Fibroblast of skin of back (primary cell): Measurements from ENCODE around the gene VWA5B1. TPM values are rescaled to one million over a fixed set of nuclear protein-coding genes. Genes with fewer than 3 reads are reported as not detected.
A peak's percentile ranks its signal among the peaks of the same experiment; 100 is the strongest.
"Not testable (repeated sequence)": the region's sequence is repeated elsewhere in the genome, so short reads cannot be mapped to it uniquely, and the experiment has no call there.

Source experiments
- DNase-seq: peaks from one replicate; pipeline ENCODE4 v3.0.0-alpha.2; 2013
- polyA plus RNA-seq, 2 experiments: library from polyadenylated mRNA; unstranded; fragments of 120-200 nt; gene quantifications; one replicate each; pipeline ENCODE4 v1.2.1, GENCODE V29; 2013; ENCODE audit not compliant: insufficient read length in 2 of 2

VWA5B1 gene
- polyA plus RNA-seq (2013, experiment 1 of 2; ENCODE audit: insufficient read length): not detected
- not detected for polyA plus RNA-seq (2013, experiment 2 of 2; ENCODE audit: insufficient read length)

- DNase-seq: peak; percentile 11
Observed at GRCh38 chr1:20290624-20291597, at the start of gene VWA5B1. Gene VWA5B1 (plus strand): TSS chr1:20290875. CDS start chr1:20310602, 19,727 bp downstream.

- DNase-seq: no peak
Observed at GRCh38 chr1:20242890-20243479, 47.7 kb upstream of the VWA5B1 start.

GRCh38 chr1:20248971-20249612, 41.6 kb upstream of the VWA5B1 start:
- DNase-seq: no peak

- DNase-seq: peak; percentile 24
Observed at GRCh38 chr1:20250340-20250989, 40.2 kb upstream of the VWA5B1 start.

- DNase-seq: no peak
Observed at GRCh38 chr1:20252587-20252986, 38.1 kb upstream of the VWA5B1 start.

- peak; percentile 47 for DNase-seq
Observed at GRCh38 chr1:20255666-20256065, 35.0 kb upstream of the VWA5B1 start.

- no peak for DNase-seq
Observed at GRCh38 chr1:20259646-20260045, 31.0 kb upstream of the VWA5B1 start.

- DNase-seq: no peak
Observed at GRCh38 chr1:20261095-20261494, 29.6 kb upstream of the VWA5B1 start.

- no peak for DNase-seq
Observed at GRCh38 chr1:20262810-20263534, 27.7 kb upstream of the VWA5B1 start.

GRCh38 chr1:20265250-20265649, 25.4 kb upstream of the VWA5B1 start:
- DNase-seq: no peak

GRCh38 chr1:20266141-20266540, 24.5 kb upstream of the VWA5B1 start:
- no peak for DNase-seq

GRCh38 chr1:20266642-20267041, 24.0 kb upstream of the VWA5B1 start:
- DNase-seq: no peak

GRCh38 chr1:20271498-20272400, 18.9 kb upstream of the VWA5B1 start:
- no peak for DNase-seq

- not testable (repeated sequence) for DNase-seq
Observed at GRCh38 chr1:20273716-20274115, 17.0 kb upstream of the VWA5B1 start.

- DNase-seq: no peak
Observed at GRCh38 chr1:20275319-20275925, 15.3 kb upstream of the VWA5B1 start.

GRCh38 chr1:20276485-20277159, 14.1 kb upstream of the VWA5B1 start:
- no peak for DNase-seq

GRCh38 chr1:20278692-20279130, 12.0 kb upstream of the VWA5B1 start:
- no peak for DNase-seq

GRCh38 chr1:20279509-20279908, 11.2 kb upstream of the VWA5B1 start:
- DNase-seq: peak; percentile 82

GRCh38 chr1:20280341-20280740, 10.3 kb upstream of the VWA5B1 start:
- no peak for DNase-seq

- DNase-seq: no peak
Observed at GRCh38 chr1:20280906-20281305, 9.8 kb upstream of the VWA5B1 start.
